Measurements from ENCODE around the gene HYAL3.

- TF ChIP-seq CTCF (IDR thresholded peaks at IDR 0.05) (no peak), POLR2AphosphoS5 (IDR thresholded peaks at IDR 0.05) (no peak), POLR2A (IDR thresholded peaks at IDR 0.05) (no peak), EP300 (IDR thresholded peaks at IDR 0.05) (no peak)
Measured at GRCh38 chr3:50340147-50340447, 40.9 kb upstream of the HYAL3 start.

All from sigmoid colon (tissue), 4 donors.